ENCODE results near the gene FBXW7.

DNA sequence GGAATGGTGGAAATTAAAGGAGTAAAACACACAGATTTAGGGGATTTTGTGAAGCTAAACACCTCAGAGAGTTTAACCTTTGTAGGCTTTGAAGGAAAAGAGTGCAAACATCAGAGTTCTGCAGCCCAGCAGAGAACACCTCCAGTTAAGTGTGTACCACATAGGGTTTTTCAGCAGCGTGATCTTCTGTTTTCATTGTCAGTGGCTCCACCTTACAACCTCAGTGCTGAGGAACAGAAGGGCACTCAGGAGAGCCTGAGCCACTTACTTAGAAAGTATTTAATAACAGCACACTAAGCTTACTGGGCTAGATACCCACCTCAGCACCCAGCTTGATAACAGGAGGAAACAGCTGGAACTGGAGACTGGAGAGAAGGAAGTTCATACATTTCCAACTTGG is 2.0 kb upstream of the FBXW7 start:
- TF ChIP-seq, protein P1, sequence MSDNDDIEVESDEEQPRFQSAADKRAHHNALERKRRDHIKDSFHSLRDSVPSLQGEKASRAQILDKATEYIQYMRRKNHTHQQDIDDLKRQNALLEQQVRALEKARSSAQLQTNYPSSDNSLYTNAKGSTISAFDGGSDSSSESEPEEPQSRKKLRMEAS (IDR thresholded peaks at IDR 0.05), result no peak
- TF ChIP-seq EGR1 (IDR thresholded peaks at IDR 0.05) (no peak), TAF1 (IDR thresholded peaks at IDR 0.05; ENCODE audit: low read depth) (no peak), YY1 (IDR thresholded peaks at IDR 0.05; ENCODE audit: low read depth) (no peak), EP300 (IDR thresholded peaks at IDR 0.05; ENCODE audit: borderline replicate concordance) (no peak), CEBPB (IDR thresholded peaks at IDR 0.05) (no peak), RAD21 (IDR thresholded peaks at IDR 0.05; ENCODE audit: low read depth) (no peak), TEAD4 (IDR thresholded peaks at IDR 0.05) (no peak), CREB1 (IDR thresholded peaks at IDR 0.05; ENCODE audit: low read depth) (no peak)
- TF ChIP-seq, protein P2, sequence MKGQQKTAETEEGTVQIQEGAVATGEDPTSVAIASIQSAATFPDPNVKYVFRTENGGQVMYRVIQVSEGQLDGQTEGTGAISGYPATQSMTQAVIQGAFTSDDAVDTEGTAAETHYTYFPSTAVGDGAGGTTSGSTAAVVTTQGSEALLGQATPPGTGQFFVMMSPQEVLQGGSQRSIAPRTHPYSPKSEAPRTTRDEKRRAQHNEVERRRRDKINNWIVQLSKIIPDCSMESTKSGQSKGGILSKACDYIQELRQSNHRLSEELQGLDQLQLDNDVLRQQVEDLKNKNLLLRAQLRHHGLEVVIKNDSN (IDR thresholded peaks at IDR 0.05), result no peak
- TF ChIP-seq, protein P3, sequence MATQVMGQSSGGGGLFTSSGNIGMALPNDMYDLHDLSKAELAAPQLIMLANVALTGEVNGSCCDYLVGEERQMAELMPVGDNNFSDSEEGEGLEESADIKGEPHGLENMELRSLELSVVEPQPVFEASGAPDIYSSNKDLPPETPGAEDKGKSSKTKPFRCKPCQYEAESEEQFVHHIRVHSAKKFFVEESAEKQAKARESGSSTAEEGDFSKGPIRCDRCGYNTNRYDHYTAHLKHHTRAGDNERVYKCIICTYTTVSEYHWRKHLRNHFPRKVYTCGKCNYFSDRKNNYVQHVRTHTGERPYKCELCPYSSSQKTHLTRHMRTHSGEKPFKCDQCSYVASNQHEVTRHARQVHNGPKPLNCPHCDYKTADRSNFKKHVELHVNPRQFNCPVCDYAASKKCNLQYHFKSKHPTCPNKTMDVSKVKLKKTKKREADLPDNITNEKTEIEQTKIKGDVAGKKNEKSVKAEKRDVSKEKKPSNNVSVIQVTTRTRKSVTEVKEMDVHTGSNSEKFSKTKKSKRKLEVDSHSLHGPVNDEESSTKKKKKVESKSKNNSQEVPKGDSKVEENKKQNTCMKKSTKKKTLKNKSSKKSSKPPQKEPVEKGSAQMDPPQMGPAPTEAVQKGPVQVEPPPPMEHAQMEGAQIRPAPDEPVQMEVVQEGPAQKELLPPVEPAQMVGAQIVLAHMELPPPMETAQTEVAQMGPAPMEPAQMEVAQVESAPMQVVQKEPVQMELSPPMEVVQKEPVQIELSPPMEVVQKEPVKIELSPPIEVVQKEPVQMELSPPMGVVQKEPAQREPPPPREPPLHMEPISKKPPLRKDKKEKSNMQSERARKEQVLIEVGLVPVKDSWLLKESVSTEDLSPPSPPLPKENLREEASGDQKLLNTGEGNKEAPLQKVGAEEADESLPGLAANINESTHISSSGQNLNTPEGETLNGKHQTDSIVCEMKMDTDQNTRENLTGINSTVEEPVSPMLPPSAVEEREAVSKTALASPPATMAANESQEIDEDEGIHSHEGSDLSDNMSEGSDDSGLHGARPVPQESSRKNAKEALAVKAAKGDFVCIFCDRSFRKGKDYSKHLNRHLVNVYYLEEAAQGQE (IDR thresholded peaks at IDR 0.05; ENCODE audit: low read depth), result no peak
